ENCODE results near the gene CACNA2D1. TPM values are rescaled to one million over a fixed set of nuclear protein-coding genes. Genes with fewer than 3 reads are reported as not detected.

The CACNA2D1 gene
- total and polyA plus RNA-seq, 12 donors: 10.5 to 60.9 (median 35.9) TPM

GRCh38 chr7:82293467-82293866 is 150.1 kb downstream of the CACNA2D1 start:
- intact Hi-C loops (cut with DNase I): no loop called here
- Histone ChIP-seq H3K36me3 (replicated peaks in 1 of 2) (no peaks in the 10 kb centered on the region), H3K9me3 (replicated peaks in 1 of 3) (no peaks in the 10 kb centered on the region), H3K4me1 (replicated peaks in 1 of 2) (peaks cover 13 to 32% of the 10 kb centered on the region in 2 donors), H3K4me3 (no peak overlapping the region), H3K27me3 (no peaks in the 10 kb centered on the region), H3K27ac (no peak overlapping the region)
- DNase-seq: no peak
- no peak for TF ChIP-seq POLR2A (IDR thresholded peaks at IDR 0.05)
- TF ChIP-seq CTCF (IDR thresholded peaks at IDR 0.05): no peak
- WGBS, 4 donors: 68 to 77% (median 69%) methylated on average over 1 of the region's 1 CpG

GRCh38 chr7:82291931-82292330 is 151.6 kb downstream of the CACNA2D1 start:
- intact Hi-C loops (cut with DNase I): no loop called here
- no peaks in the 10 kb centered on the region for H3K27me3 ChIP-seq
- 89 to 97% (median 95%) methylated on average over 1 of the region's 1 CpG for WGBS, 4 donors
- DNase-seq: no peak
- H3K4me3 ChIP-seq: no peak overlapping the region
- H3K27ac ChIP-seq: no peak overlapping the region
- no peaks in the 10 kb centered on the region for H3K36me3 ChIP-seq (replicated peaks in 1 of 2)
- TF ChIP-seq CTCF (IDR thresholded peaks at IDR 0.05): no peak
- no peaks in the 10 kb centered on the region for H3K9me3 ChIP-seq (replicated peaks in 1 of 3)
- H3K4me1 ChIP-seq (replicated peaks in 1 of 2): peaks cover 23 to 40% of the 10 kb centered on the region in 2 donors

GRCh38 chr7:82289889-82290288 is 153.7 kb downstream of the CACNA2D1 start:
- H3K27ac ChIP-seq: no peak overlapping the region
- H3K4me3 ChIP-seq: no peak overlapping the region
- peaks cover 20 to 39% of the 10 kb centered on the region in 2 donors for H3K4me1 ChIP-seq (replicated peaks in 1 of 2)
- 75 to 82% (median 76%) methylated on average over 2 of the region's 2 CpGs for WGBS, 4 donors
- H3K9me3 ChIP-seq (replicated peaks in 1 of 3): no peaks in the 10 kb centered on the region
- no peaks in the 10 kb centered on the region for H3K27me3 ChIP-seq
- intact Hi-C loops (cut with DNase I): no loop called here
- no peaks in the 10 kb centered on the region for H3K36me3 ChIP-seq (replicated peaks in 1 of 2)
- TF ChIP-seq POLR2A (IDR thresholded peaks at IDR 0.05): no peak
- no peak for TF ChIP-seq CTCF (IDR thresholded peaks at IDR 0.05)
- no peak for DNase-seq

- H3K4me1 ChIP-seq (replicated peaks in 1 of 2): peaks cover 15 to 31% of the 10 kb centered on the region in 2 donors
- H3K4me3 ChIP-seq: no peak overlapping the region
- TF ChIP-seq POLR2A (IDR thresholded peaks at IDR 0.05): no peak
- no peak for TF ChIP-seq CTCF (IDR thresholded peaks at IDR 0.05)
- WGBS, 4 donors: 85 to 98% (median 90%) methylated on average over 2 of the region's 2 CpGs
- no peaks in the 10 kb centered on the region for H3K27me3 ChIP-seq
- H3K27ac ChIP-seq: no peak overlapping the region
- no peaks in the 10 kb centered on the region for H3K9me3 ChIP-seq (replicated peaks in 1 of 3)
- no peak for DNase-seq
- H3K36me3 ChIP-seq (replicated peaks in 1 of 2): no peaks in the 10 kb centered on the region
- intact Hi-C loops (cut with DNase I): no loop called here
These were observed 154.4 kb downstream of the CACNA2D1 start for GRCh38 chr7:82289152-82289535.
